Measurements from ENCODE around the gene CMTM8. TPM values are rescaled to one million over a fixed set of nuclear protein-coding genes. Genes with fewer than 3 reads are reported as not detected.

Gene CMTM8
- total and polyA plus RNA-seq, 10 of the 15 experiments (the other 5 are each of a cell fraction or from before 2014, with no cell fraction given): 0.11 to 0.23 TPM; not detected in 8

- Histone ChIP-seq H3K9ac (ENCODE audit: control insufficient read depth, insufficient read depth, low read length) (no peak overlapping the region), H3K27ac (ENCODE audit: control insufficient read depth, insufficient read depth) (no peak overlapping the region), H3K4me3 (no peak overlapping the region), H3K9me3 (replicated peaks; ENCODE audit: control insufficient read depth, insufficient read depth, low read length) (no peaks in the 10 kb centered on the region), H3K4me1 (ENCODE audit: control insufficient read depth, insufficient read depth, low read length) (peaks cover 4% of the 10 kb centered on the region; the same call in 1 of the 2 replicates), H4K20me1 (ENCODE audit: control insufficient read depth, insufficient read depth) (no peaks in the 10 kb centered on the region), H3K4me2 (ENCODE audit: control insufficient read depth, insufficient read depth) (no peak overlapping the region), H3K36me3 (ENCODE audit: control insufficient read depth in 2 of 2, insufficient read depth in 2 of 2, low read length in 1 of 2) (no peaks in the 10 kb centered on the region), H3K27me3 (replicated peaks in 1 of 2; ENCODE audit: control insufficient read depth in 2 of 2, insufficient read depth in 2 of 2, low read length in 1 of 2) (peaks cover 0 to 3% of the 10 kb centered on the region in 2 experiments; a peak in 1 of 4 replicates), H3K79me2 (ENCODE audit: control insufficient read depth, insufficient read depth, low read length) (no peaks in the 10 kb centered on the region), H2AFZ (ENCODE audit: control insufficient read depth, low read depth, low read length) (no peak overlapping the region)
- FAIRE-seq (no peak), ATAC-seq (no peak), DNase-seq (ENCODE audit: low read depth, low spot score) (no peak)
- intact Hi-C loops (cut with micrococcal nuclease; ENCODE audit: unreplicated experiment): loop anchor here (10.0 kb wide), 1 partner anchor 289 kb away; no protein-coding TSS in a partner anchor
- RAD21 ChIA-PET (ENCODE audit: unreplicated experiment): interaction anchor here (0.9 to 7.3 kb wide), 15 partner anchors 7 to 128 kb away, joined by 3 to 121 read pairs (median 5); no protein-coding TSS in a partner anchor
- in situ Hi-C loops (cut with MboI): loop anchor here (5.0 to 10.0 kb wide), 2 partner anchors 91 to 289 kb away; no protein-coding TSS in a partner anchor
- WGBS (ENCODE audit: insufficient coverage, insufficient replicate concordance, low lambda C conversion rate, missing lambda C conversion rate): 7% methylated on average over 2 of the region's 2 CpGs
- SMC1A ChIA-PET (ENCODE audit: uncharacterized antibody, unreplicated experiment): interaction anchor here (0.7 to 6.4 kb wide), 24 partner anchors 9 to 342 kb away, joined by 3 to 106 read pairs (median 6); partner anchors contain the start of genes CMTM6 and CMTM7
- POLR2A ChIA-PET: interaction anchor here (0.8 to 2.0 kb wide), 4 partner anchors 14 to 92 kb away, joined by 3 to 5 read pairs (median 3); no protein-coding TSS in a partner anchor
- TF ChIP-seq HDAC6 (IDR thresholded peaks at IDR 0.05; ENCODE audit: unreplicated experiment) (no peak), SMAD5 (IDR thresholded peaks at IDR 0.05; ENCODE audit: low read depth) (no peak), RBBP5 (conservative IDR thresholded peaks at IDR 0.05) (no peak), KAT2A (conservative IDR thresholded peaks at IDR 0.05; ENCODE audit: control insufficient read depth, low read depth, low read length) (no peak)
- BruUV-seq (replicated peaks): no TSS peak
- CTCF ChIA-PET: interaction anchor here (0.6 to 10.0 kb wide), 34 partner anchors 11 to 1042 kb away, joined by 3 to 201 read pairs (median 4); partner anchors contain the start of gene CMTM7
These were observed 137.6 kb downstream of the CMTM8 start for GRCh38 chr3:32376115-32376514.

GRCh38 chr3:32379831-32380500, 141.5 kb downstream of the CMTM8 start:
- no TSS peak for BruUV-seq (replicated peaks)
- ChIA-PET CTCF (no interaction called here), RAD21 (ENCODE audit: unreplicated experiment) (no interaction called here), SMC1A (ENCODE audit: uncharacterized antibody, unreplicated experiment) (no interaction called here), POLR2A (no interaction called here)
- FAIRE-seq: no peak
- DNase-seq (ENCODE audit: low read depth, low spot score): no peak
- no peak overlapping the region for H2AFZ ChIP-seq (ENCODE audit: control insufficient read depth, low read depth, low read length)
- 53% methylated on average over 10 of the region's 10 CpGs for WGBS (ENCODE audit: insufficient coverage, insufficient replicate concordance, low lambda C conversion rate, missing lambda C conversion rate)
- no peaks in the 10 kb centered on the region for H3K9me3 ChIP-seq (replicated peaks; ENCODE audit: control insufficient read depth, insufficient read depth, low read length)
- no peaks in the 10 kb centered on the region; the same call in 1 of the 2 replicates for H3K4me1 ChIP-seq (ENCODE audit: control insufficient read depth, insufficient read depth, low read length)
- H3K79me2 ChIP-seq (ENCODE audit: control insufficient read depth, insufficient read depth, low read length): no peaks in the 10 kb centered on the region
- 0 out of 4 replicates have a peak, but pooled peaks cover 0 to 3% of the 10 kb centered on the region in 2 experiments for H3K27me3 ChIP-seq (replicated peaks in 1 of 2; ENCODE audit: control insufficient read depth in 2 of 2, insufficient read depth in 2 of 2, low read length in 1 of 2)
- no peak overlapping the region for H3K27ac ChIP-seq (ENCODE audit: control insufficient read depth, insufficient read depth)
- H3K4me3 ChIP-seq: no peak overlapping the region
- no peak overlapping the region for H3K4me2 ChIP-seq (ENCODE audit: control insufficient read depth, insufficient read depth)
- intact Hi-C loops (cut with micrococcal nuclease; ENCODE audit: unreplicated experiment): loop anchor here (10.0 kb wide), 1 partner anchor 285 kb away; no protein-coding TSS in a partner anchor
- H3K9ac ChIP-seq (ENCODE audit: control insufficient read depth, insufficient read depth, low read length): no peak overlapping the region
- no peaks in the 10 kb centered on the region for H3K36me3 ChIP-seq (ENCODE audit: control insufficient read depth in 2 of 2, insufficient read depth in 2 of 2, low read length in 1 of 2)
- no peaks in the 10 kb centered on the region for H4K20me1 ChIP-seq (ENCODE audit: control insufficient read depth, insufficient read depth)
- in situ Hi-C loops (cut with MboI): loop anchor here (5.0 to 10.0 kb wide), 2 partner anchors 87 to 285 kb away; no protein-coding TSS in a partner anchor
- no peak for ATAC-seq
- no peak for TF ChIP-seq IRF4 (IDR thresholded peaks at IDR 0.05; ENCODE audit: low read depth, low read length)
- TF ChIP-seq TCF7 (IDR thresholded peaks at IDR 0.05; ENCODE audit: borderline replicate concordance): no peak
- TF ChIP-seq SREBF1 (IDR thresholded peaks at IDR 0.05; ENCODE audit: low read length): no peak
- TF ChIP-seq SKIL (IDR thresholded peaks at IDR 0.05; ENCODE audit: low read depth, poor library complexity, severe bottlenecking): no peak
- TF ChIP-seq GATAD2B (conservative IDR thresholded peaks at IDR 0.05; ENCODE audit: low read depth): no peak
- TF ChIP-seq HSF1 (IDR thresholded peaks at IDR 0.05; ENCODE audit: low read depth, low read length): no peak
- TF ChIP-seq ZBTB33 (IDR thresholded peaks at IDR 0.05): no peak
